ENCODE measurements around the gene POLD2.

POLD2 gene

DNA sequence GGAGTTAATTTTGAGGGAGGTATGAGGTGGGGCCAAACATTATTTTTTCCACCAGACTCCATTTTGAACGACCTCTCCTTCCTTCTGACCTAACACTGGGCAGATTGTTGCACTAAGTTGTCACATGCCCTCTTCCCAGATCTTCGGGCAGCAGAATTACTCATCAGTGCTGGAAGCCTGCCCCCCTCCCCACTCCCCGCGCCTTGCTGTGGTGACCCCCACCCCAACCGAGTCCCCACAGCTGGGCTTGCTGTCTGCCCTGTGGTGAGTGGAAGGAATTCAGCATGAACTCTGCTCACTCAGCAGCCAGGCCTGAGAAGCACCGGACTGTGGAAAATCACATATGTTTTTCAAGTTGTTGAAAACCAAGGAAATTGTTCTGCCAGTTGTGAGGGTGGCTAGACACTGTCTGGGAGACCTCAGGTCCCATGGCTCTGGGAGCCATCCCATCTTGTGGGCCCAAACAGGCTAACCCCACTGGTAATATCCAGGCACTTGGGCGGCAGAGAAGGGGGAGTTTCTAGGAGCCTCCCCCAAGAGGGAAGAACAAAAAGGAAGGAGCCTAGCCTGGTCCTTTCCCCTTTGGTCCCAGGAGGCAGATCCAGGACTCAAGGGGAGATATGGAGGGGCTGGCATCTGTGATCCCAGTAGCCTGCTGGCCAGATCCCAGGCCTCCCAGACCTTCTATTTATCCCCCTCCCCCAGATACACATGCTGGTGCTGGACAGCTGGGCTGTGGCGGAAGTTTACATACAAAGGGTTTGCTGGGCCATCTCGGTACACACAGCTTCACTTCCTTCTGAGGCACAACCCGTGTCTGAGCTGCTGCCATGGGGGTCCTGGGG lies 22.7 kb downstream of the POLD2 start:
- DNase-seq, result no peak

DNA sequence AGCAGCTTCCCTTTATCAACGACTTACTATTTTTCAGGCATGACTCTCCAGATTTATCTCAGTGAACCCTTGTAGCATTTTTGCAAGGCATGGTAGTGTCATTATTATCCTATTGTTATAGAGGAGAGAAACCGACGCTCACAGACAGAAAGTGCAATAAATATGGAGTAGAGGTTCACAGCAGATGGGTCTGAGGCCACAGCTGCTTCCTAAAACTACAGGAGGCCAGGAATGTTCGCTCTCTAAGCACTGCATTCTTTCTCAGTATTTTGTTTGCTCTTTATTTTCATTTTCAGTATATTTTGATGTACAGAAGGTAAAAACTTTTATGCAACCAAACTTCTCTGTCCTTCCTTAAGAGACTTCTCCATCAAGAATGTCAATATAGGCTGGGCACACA lies 23.7 kb downstream of the POLD2 start:
- DNase-seq, result no peak

DNA sequence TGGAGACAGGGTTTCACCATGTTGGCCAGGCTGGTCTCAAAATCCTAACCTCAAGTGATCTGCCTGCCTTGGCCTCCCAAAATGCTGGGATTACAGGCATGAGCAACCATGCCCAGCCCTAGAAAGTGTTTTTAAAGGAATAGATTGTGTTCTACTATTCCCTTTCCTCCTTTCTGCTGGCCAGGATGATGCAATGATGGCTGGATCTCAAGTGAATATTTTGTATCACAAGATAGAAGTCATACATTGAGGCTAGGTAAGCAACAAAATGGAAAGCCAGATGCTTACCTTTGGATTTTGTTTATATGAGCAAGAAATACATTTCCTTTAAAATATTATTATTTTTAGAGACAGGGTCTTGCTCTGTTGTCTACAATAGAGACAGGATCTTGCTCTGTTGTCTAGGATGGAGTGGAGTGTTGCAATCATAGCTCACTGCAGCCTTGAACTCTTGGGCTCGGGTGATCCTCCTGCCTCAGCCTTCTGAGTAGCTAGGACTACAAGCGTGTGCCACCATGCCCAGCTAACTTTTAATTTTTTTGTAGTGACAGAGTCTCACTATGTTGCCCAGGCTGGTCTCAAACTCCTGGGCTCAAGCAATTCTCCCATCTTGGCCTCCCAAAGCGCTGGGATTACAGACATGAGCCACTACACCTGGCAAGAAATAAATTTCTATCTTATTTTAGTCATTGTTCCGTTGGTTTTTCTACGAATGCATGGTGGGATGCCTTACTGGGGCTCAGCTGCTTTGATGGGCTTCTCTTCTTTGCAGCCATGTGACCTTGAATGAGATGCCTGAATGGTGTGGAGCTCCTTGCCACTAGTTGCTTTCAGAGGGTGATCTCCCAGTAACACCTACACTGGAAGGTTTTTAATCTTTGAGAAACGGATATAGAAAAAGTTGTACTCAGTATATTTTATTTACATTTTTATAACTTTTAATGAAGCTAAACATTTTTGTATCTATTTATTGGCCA lies 25.0 kb downstream of the POLD2 start:
- DNase-seq, result no peak

DNA sequence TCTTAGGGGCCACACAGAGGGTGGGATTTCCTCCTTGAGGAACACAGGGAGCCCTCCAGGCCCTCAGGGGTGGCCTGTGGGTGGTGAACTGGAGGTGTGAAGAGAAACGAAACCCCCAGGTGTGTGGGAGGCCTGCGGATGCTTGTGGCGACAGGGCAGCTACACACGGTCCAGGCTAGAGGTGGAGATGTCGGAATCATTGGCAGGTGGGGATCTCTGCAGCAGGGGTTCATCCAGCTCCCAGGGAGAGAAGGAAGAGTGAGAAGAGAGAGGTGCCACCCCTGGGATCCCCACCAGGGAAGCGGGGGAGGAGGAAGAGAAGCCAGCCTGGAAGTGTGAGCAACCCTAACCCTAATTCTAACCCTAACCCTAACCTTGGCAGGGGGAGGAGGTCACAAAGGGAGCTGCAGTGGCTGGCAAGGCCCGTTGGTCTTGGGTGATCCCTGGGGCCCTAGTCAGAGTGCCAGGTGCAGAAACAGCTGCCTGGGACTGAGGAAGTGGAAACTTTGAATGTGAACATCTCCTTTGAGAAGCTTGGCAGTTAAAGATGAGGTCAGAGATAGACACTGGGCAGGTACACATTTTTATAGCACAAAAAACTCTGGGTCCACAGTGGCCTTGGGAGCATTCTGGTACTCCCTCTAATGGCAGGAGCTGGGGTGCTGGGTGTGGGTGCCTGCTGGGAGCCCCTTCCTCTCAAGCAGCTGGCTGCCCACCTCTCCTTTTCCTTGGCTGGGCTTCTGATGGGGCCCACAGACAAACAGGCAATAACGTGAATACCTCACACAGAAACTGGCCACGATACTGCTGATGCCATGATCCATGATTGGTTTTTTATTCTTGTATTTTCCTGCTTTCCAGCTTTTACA lies 26.1 kb downstream of the POLD2 start:
- no peak for DNase-seq

DNA sequence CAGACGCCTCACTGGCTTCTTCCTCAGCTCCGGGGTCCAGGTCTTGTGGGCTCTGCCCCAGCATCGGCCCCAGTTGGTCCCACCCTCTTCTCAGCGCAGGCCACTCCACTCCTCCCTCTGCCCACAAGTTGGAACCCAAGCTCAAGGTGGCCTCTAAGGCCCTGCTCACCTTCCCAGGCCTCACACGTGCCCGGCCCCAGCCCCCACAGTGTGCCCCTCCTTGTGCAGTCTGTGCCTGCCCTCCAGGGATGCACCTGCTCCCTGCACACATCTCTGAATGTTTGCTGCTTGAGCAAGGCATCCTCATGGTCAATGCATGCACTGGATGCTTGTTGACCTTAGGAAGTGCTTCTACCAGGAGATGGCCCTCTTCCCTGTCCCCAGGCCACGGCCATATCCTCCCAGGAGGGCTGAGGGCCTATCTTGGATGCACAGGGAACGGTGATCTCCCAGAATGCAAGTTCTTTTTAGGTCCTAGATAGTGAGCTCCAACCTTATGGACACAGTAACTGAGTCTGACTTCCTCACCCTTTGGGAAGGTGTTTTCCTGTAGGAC lies 26.9 kb downstream of the POLD2 start:
- no peak for DNase-seq

DNA sequence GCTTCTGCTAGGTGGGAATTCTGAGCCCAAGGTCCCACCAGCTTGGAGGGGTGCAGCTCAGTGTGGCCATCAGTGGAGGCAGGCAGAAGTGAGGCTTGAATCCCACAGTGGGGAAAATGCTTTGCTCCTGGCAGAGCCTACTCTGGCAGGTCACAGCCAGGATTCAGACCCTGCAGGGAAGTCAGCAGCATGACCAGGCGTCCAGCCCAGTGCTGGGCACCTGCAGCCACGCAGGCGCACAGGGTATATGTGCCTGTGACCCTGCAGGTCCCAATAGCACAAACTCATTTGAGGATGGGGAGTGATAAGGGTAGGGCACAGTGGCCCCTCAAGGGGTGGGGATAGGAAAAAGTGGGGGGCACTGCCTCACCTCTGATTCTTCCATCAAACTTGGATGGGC lies 27.6 kb downstream of the POLD2 start:
- no peak for DNase-seq

DNA sequence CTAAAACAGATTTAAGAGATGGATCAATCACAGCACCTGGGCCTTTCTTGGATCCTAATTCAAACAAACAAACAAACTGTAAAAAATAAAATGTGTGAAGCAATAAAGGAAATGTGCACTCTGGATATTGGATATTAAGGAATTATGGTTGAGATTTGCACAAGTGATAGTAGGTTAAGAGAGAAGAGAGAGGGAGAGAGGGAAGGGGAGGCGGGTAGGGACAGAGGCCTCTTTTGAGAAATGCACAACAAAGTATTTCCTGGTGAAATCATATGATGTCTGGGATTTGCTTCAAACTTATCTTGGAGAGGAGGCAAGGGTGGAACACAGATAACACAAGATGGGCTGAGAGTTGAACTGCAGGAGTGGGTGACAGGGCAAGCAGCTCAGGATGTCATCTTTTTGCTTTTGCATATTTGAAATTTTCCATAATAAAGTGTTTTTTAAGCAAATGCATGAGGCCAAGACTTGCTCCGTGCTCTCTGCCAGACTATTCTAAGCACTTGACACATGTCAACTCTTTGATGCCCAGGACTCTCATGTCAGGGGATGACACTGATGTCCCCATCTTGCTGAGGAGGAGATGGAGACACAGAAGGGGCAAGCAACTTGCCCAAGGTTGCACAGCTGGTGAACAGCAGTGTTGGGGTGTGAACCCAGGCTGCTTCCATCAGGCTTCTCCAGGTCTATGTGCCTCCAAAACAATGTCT lies 28.3 kb downstream of the POLD2 start:
- DNase-seq, result no peak

DNA sequence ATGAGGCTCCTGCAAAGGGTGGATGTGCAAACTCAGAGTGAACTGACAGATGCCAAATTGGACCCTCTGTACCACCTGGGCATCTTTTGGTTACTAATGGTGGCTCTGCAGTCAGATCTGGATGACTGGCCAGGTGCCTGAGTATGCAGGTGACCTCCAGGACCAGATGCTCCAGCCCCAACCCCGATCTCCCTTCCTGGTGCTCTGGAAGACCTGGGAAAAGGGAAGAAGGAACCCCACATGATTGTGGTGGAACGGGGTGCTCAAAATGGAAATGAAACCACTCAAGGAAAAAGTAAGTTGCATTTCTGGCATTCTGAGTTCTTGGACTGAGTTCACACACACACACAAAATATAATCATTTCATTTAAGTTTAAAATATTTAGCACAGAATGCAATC lies 29.0 kb downstream of the POLD2 start:
- no peak for DNase-seq

DNA sequence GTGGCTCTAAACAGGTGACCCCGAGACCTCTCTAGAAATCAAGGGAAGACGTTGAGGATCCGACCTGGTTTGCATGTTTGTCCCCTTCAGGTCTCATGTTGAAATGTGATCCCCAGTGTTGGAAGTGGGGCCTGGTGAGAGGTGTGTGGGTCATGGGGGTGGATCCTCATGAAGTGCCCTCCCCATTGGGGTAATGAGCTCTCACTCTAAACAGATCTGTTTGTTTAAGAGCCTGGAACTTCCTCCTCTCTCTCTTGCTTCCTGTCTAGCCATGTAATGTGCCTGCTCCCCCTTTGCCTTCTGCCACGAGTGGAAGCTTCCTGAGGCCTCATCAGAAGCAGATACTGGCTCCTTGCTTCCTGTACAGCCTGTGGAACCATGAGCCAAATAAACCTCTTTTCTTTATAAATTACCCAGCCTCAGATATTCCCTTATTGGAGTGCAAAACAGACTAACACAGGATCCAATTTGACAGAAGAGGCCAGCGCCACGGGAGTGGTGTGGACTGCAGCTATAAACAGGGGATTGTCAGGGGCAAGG lies 30.2 kb downstream of the POLD2 start:
- no peak for DNase-seq

DNA sequence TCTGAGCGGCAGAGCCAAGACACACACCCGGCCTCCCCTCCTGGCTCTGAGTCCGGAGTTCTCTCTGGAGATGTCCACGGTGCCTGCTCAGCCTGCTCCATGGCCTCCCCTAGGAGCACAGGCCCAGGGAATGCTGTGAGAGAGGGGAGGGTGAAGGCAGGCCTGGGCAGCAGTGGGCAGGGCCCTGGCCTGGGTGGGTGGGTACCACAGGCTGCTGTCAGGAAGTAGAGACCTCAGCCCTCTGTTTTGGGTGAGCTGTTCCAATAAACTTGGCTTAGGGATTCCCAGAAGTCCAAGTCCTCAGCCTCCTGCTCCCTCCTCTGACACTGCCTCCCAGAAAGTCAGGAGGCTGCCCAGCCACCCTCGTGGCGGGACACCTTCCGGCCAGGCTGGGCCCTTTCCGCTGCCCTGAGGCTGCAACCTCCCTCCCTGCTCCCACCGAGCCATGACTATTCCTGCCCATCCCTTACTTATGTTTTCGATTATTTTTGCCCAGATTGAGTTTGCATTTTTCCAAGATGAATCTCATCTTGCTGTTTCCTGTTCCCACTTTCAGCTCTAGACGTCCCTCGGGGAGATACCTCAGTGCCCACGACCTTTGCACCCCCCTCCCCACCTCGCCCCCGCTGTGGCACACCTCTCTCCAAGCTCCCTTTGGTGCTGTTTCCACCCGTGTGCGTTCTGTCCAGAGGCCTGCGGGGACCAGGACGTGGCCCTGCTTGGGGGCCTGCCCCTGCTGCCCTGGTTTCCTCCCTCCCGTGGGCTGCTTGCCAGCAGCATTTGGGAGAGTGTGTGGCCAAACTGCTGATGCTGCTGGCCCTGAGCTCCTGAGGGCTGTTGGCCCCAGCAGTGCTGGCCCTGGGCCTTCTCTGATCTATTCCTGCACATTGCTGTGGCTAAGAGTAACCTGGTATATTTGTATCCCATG lies 35.2 kb downstream of the POLD2 start:
- DNase-seq, result peak; percentile 70

DNA sequence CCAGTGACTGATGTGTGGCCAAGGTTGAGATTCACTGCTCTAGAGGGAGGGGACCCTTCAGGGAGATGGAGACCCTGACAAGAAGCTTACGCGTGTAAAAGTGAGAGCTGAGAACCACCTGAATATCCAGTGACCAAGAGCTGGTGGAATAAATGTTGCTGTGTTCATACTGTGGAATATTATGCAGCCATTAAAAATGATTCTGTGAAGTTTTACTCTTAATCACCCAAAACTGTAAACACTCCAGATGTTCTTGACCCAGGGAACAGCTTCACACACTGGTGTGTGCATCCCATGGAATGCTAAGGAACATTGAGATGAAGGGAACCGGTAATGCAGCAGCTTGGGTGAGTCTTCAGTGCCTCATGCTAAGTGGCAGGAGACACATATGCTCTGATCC lies 36.7 kb downstream of the POLD2 start:
- DNase-seq, result no peak

DNA sequence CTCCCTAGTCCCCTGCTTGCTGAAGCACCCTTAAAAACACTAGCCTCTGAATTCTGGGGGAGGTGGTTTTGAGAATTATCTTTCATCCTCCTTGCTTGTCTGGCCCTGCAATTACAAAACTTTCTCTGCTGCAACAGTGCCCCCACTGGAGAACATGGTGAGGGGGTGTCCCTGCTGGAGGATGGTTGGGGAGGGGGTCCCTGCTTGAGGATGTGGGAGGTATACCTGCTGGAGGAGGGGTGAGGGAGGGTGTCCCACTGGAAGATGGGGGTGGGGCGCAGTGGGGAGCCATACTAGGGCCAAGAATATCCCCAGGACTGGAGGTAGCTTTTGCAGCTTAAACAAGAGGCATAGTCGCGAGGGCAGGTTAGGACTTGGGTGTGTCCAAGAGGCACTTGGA lies 37.8 kb downstream of the POLD2 start:
- no peak for DNase-seq

DNA sequence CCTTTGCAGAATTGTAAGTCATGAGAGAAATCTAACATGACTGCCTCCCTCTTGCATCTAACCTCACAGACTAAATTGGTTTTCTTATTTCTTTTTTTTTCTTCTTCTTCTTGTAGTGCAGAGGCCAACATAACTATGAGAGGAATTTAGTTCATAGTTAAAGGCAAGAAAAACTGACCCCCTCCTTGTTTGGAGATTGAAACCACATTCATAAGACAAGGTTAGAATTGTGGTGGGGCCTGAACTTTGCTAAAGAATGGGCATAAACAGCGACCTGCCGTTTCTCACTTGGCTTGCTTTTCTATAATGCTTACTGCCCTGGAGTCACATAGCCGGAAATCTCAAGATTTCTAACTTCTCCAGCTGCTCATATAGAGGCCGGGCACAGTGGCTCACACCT lies 38.6 kb downstream of the POLD2 start:
- DNase-seq, result no peak

DNA sequence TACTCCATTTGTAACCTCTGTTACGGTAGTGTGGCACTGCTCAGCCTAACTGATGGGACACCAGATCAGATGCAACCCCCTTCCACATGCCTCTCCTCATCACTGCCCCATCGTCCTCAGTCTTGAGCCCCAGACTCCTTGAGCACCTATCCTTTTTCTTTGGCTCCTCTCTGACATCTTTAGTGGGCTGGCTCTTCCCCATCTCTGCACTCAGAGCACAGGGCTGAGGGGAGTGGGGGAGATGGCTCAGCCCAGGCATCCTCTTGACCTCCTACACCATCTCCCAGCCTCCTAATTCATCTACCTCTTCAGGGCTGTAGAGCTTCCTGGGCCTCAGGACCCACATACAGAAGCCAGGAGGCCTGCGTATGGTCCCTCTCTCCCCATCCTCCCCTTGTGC lies 39.6 kb downstream of the POLD2 start:
- DNase-seq, result no peak

DNA sequence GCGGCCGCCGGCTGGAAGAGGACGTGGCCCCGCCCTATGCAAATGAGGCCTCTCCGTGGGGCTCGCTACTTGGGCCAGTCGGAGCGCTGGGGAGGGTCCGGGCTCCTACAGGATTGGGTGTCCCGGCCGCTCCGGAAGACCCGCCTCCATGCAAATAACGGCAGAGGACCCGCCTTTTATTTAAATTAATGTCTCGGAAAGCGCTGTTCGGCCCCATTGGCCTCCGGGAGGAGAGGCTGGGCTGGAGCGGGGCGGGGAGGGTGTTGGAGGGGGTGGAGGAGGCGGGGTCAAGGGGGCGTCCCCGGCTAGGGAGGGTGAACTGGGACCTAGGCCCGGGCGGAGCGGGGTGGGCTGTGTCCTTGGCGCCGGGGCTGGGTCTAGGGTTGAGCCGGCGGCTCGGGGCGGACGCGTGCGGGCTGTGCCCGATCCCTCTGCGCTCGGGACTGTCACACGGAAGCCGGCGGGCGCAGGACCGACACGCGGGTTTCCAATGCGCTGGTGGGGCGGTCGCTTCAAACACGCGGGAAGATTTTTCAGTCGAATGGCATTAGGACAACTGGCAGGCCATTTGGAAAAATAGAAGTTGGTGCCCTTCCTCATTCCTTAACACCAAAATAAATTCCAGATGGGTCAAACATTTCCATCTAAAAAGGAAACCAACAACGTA lies 40.7 kb downstream of the POLD2 start:
- DNase-seq, result peak; percentile 98

DNA sequence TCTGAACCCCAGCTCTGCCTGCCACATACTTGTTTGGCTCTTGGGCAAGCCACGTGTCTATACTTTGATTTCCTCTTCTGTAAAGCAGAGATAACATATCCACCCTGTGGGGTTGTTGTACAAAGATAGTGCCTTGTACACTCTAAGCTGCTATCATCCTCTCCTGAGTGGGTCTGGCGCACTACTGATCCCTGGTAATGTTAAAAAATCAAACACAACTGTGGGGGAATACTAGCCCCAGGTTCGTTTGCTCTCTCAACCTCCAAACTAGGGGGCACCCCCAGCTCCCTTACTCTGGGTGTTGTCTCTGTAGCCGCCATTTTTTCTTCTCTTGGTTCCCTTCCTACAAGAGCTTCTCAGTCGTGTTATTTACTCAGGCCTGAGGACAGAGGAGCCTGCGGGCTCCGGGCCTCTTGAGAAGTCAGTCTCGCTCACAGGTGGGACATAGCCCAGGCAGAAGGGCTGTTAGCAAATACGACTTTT lies 42.0 kb downstream of the POLD2 start:
- no peak for DNase-seq

DNA sequence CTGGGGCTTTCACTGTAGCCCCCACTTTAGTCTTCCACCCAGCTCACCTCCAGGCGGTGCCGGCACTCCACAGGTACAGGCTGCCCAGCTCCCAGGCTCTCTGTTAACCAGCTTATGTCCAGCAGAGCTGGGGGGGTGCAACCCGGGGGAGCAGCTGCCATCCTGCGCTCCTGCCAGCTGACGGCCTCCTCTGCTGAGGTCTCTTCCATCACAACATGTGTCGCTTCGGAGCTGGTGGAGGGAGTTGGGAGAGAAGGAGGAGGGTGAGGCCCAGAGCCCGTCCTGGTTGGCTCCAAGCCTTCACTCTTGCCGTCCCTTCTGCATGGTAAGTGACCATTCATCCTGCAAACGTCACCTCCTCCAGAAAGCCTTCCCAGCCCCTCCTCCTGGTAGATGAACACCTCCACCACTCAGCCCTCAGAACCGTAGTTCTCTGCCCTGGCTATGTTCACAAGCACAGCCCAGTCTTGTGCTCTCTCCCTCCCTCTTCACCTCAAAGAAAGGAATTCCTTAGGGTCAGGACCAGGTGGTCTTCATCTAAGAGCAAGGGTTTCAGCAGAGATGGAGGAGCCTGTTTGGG lies 42.6 kb downstream of the POLD2 start:
- no peak for DNase-seq

DNA sequence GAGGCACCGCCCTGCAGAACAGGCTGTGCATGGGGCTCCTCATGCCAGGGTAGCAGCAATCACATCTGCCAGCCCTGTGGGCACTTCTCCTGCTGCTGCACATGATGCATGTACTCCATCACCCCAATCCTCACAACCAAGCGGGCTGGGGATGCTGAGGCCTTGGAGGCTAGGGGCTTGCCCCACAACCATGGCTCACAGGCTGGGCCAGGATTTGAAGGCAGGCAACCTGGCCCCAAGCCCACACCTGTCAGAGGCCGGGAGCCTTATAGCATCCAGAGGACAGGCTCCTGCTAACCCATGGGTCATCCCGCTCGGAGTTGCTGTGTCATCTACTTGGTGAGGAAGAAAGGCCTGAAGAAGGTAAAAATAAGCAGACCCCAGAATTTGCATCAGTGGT lies 43.2 kb downstream of the POLD2 start:
- DNase-seq, result no peak

DNA sequence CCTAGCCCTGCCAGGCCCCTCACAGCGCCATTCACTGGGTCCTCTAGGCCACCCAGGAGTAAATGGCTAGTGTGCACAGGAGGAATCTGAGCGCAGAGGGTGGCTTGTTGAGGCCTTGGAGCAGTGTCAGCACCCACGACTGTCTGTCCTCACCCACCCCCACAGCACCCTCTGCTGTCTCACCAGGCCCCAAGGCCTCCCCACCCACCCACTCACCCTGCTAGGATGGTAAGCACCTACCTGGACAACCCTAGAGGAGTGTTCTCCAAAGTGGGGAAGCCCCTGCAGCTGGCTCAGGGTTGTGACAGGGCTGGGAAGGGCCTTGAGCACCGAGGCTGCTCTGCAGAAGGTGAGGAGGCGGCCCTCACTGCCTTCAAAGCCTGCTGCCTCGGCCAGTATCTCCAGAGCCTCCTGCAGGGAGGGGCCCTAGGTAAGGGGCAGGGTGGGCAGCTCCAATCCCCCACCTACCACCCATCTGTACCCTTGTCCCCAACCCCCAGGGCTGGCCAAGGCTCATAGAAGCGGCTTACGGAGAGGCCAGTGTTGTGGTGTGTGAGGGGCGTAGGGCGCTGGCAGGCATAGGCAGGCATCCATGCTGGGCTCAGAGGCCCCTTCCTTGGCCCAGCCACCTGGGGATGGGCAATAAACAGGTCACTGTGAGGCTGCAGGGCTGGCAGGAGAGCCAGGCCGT lies 43.9 kb downstream of the POLD2 start:
- DNase-seq, result no peak
